DMS114 treated with DMSO at 0.1 percent for 48 hours (cell line): ENCODE results near the gene SBSN.

Source experiments
- DNase-seq: peaks from one replicate; lab custom pipeline; 2025; ENCODE audit not compliant: unreplicated experiment; lab: John Stamatoyannopoulos, UW

The SBSN gene

DNA sequence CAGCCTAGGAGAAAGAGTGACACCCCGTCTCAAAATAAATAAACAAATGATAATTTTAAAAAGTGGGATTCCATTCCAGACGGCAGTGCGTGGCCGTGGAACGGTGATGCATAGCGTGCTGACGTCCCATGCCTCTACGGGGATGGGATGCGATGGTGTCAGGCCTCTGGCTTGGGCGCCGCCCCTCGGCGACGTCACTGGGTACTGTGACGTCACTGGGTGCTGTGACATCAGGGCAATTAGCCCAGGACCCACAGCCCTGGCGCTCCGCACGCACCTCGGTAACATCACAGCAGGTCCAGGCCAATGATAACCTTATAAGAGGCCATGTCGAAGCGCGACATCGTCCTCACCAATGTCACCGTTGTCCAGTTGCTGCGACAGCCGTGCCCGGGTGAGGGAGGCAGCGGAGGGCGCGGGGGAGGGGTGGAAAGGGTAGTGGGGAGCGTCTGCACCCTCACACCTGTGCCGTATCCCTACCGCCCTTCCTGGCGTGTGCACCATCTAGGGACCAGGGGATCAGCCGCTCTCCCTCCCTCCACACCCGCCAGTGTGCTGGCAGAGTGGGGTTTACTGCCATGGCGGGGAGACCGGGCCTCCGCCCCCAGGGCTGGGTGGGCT lies 5.2 kb upstream of the SBSN start, which contains the start of gene GAPDHS:
GAPDHS (plus strand) TSS at position 256 of the 621 bp plus-strand sequence; CDS start at position 328, 72 bp downstream.
- DNase-seq, result no peak

DNA sequence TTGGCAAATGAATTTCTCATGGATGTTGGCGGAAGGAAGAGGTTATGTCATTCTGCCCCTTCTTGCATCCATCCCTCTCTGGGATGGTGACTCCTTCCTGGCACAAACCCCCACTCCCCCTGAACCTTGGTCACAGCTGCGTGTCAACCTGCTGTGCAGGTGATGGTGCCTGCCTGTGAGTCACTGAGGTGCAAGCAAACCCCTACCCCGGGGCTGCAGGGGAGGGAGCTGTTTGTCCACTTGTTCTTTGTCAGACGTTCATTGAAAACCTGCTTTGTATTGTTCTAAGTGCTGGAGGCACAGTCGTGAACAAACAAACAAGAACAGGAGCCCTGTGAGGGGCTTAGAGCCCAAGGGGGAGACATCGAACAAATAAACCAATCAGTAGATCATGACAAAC lies 3.2 kb upstream of the SBSN start:
- no peak for DNase-seq

GRCh38 chr19:35529241-35530218 lies 1.4 kb upstream of the SBSN start:
- DNase-seq, result no peak

DNA sequence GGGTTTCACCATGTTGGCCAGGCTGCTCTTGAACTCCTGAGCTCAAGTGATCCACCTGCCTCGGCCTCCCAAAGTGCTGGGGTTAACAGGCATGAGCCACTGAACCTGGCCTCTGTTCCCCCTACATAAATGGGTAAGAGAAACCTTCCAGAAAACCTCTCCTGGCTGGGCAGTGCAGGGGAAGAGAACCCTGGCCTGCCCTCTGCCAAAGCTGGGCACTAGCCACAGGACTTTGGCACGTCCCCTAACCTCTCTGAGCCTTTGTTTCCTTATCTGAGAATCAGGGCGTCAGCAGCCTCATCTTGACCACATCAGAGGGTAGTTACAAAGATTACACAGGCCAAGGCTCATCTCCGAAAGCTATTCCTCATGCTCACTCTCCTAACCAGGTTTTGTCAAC lies 2.2 kb downstream of the SBSN start:
- DNase-seq, result no peak

DNA sequence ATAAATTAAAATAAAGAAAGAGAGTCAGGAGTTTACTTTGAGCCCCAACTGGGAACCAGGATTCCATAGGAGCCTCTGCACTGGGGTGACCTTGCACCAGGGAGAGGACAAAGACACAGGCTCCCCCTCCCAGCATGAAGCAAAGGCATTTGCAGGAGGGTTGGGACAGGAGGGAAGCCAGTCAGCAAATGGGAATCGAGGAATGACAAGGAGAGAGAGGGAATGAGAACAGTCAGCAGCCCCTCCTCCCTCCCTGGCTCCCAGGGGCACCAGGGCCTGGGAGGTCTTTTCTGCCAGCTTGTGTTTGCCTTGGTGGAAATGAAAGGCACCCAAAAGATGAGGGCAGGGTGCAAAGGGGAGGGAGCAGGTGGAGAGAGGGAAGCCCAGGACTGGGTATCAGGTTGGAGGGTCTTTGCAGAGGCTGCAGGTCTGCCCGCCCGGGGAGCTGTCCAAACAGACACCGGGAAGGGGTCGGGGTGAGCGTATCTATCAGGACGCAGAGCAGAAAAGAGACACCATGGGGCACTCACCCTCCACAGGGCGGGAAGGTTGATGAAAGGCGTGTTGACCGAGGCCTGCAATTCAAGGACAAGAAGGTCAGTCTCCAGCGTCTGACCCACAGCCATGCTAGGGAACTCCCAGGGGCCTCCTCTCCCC lies 3.8 kb downstream of the SBSN start:
- no peak for DNase-seq

DNA sequence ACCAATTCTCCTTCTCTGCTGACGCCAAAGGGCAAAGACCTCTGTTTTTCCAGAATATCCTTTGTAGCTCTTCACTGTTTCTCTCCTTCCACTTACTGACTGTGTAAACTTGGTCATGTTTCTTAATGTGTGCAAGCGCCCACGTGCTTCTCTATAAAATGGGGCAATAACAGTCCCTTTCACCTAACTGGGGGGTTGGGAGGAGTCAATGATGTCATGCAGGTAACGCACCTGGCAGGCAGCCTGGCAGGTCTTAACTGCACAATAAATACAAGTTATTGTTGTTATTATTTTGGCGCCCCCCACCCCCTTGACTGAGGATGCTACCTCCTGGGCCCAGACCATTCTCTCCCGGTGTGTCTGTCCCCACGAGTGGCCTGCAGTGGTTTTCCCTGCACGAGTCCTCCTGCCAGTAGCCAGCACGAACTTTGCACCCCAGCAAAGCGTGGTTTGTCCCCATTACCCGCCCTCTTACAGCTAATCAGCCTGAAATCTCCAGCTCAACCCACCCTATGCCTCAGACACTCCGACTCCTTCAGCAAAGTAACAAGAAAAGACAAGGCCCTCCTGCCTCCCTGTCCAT lies 5.3 kb downstream of the SBSN start:
- DNase-seq, result no peak

GRCh38 chr19:35521124-35521743 lies 6.9 kb downstream of the SBSN start:
- no peak for DNase-seq

DNA sequence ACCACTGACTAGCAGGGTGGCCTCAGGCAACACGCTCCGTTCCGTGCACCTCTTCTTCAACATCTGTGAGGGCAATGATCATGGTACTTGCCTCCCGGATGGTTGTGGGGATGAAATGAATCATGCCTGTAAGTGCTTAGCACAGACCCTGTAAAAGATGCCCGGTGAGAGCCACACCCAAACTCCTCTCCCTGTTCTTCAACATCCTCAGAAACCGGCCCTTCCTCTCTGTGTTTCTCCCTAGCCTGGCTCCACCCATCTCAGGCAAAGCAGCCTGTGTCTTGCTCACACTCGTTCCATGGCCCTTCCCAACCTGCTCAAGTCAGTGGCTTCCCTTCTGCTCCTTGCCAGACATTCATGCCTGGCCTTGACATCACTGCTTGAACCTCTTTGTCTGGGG lies 8.8 kb downstream of the SBSN start:
- DNase-seq, result no peak

GRCh38 chr19:35518313-35518712 lies 9.8 kb downstream of the SBSN start:
- no peak for DNase-seq

GRCh38 chr19:35517342-35517741 lies 10.8 kb downstream of the SBSN start:
- no peak for DNase-seq

DNA sequence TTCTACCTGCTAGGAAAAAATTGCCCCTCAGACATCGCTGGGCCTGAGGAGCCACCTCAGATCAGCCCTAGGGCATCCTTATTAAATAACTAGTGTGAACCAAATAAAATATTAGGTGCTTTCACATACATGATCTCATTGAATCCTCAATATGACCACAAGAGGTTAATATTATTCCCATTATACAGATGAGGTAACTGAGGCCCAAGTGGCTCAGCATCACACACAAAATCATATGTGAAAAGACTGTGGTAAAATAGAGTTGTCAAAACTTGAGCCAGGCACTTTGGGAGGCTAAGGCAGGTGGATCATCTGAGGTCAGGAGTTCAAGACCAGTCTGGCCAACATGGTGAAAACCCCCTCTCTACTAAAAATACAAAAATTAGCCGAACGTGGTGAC lies 11.8 kb downstream of the SBSN start:
- no peak for DNase-seq

GRCh38 chr19:35514282-35514809 lies 13.8 kb downstream of the SBSN start:
- no peak for DNase-seq

DNA sequence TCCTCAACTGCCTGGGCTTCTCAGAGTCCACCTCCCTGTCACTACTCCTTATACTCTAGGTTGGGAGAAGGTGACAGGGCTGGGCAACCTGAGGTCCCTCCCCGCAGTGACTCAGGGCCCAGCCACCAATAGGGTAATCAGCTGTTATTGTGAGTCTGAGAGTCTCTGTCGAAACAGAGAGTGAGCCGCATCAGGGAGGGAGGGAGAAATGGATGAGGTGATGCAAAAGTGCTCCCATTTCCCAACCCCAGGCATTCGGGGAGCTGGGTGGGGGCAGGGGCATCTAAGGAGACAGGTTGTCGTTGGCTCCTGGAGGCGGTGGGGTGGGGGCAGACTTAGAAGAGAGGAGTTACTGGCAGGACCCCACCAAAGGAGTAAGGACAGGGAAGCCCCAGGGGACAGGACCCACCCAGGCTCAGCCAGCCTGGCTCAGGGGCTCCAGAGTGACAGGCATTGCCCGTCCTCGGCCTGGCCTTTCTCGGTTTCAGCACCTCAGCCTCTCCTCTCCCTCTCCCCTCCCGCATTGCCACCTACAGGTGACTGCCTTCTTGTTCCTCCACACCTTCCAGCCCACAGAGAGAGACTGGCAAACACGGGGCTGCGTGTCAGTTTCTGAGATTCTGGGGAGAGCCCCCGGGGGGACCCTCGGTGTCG lies 14.4 kb downstream of the SBSN start, which contains the start of gene DMKN:
DMKN (minus strand) TSS at position 22 of the 654 bp plus-strand sequence. CDS start 174 bp downstream, outside the sequence.
- DNase-seq, result no peak

- DNase-seq, result no peak
Observed at GRCh38 chr19:35512831-35513627, 15.1 kb downstream of the SBSN start.

DNA sequence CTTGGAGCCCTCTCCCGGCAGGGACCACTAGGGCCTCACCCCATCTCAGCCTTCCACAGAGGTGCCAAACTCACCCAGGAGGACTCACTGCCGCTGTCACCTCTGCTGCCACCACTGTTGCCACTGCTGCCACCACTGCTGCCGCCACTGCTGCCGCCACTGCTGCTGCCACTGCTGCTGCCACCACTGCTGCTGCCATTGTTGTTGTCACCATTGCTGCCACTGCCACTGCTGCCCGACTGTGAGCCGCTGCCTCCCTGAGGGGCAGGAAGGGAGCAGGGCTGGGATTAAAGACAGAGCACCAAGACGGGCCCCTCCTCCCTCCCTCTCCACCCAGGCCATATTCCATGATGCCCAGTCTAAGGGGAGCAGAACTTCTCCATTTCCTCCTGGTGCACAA lies 16.8 kb downstream of the SBSN start:
- DNase-seq, result no peak

GRCh38 chr19:35510626-35510964 lies 17.5 kb downstream of the SBSN start:
- DNase-seq, result no peak

DNA sequence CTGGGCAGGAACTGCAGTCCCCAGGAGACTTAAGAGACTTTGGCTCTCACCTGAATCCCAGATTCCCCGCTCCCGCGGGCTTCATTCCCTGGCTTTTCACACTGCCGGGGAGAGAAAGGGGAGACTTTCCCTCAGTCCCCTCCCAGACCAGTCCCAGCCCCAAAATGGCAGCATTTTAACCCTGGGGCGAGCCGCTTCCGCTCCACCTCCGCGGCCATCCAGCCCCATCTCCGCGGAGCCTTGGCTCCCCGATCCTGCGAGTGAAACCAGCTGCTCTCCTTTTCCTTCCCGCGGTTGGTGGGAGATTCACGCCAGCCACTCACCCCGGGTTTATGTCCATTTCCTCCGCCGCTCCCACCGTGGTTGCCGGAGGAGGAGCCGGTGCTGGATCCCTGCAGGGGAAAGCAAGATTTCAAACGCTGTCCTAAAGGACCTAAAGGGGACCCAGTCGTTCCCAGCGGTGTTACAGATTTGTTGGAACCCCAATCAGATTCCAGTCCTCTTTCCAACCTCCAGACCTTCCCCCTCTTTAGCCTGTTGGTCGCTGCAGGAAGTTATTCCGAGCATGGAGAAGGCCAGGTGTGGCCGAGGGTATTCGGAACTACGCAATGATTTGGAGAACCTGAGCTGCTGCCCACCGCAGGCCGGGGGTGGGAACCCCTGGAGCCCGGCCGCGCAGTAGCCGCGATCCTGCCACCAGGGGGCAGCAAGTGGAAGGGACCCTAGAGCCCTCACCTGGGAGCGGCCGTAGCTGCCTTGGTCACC lies 18.1 kb downstream of the SBSN start:
- no peak for DNase-seq

- DNase-seq, result no peak
Observed at GRCh38 chr19:35509018-35509652, 19.0 kb downstream of the SBSN start.
